Renal cortex interstitium (tissue), 11 donors: ENCODE results near the gene SPEF2. TPM values are rescaled to one million over a fixed set of nuclear protein-coding genes. Genes with fewer than 3 reads are reported as not detected.
"Not testable (repeated sequence)": the region's sequence is repeated elsewhere in the genome, so short reads cannot be mapped to it uniquely, and the experiment has no call there.

Experiments
- DNase-seq, 11 donors: peaks; one replicate each; pipeline ENCODE4 v3.0.0-alpha.2; 2013; ENCODE audit warnings: low read depth in 9 of 11, low spot score in 4 of 11; ENCODE audit errors: extremely low read depth in 1 of 11
- polyA plus RNA-seq, 3 donors: library from polyadenylated mRNA; unstranded; fragments of 120-200 nt; gene quantifications; one replicate each; pipeline ENCODE4 v1.2.1, GENCODE V29; 2013; ENCODE audit not compliant: insufficient read length in 3 of 3

Gene SPEF2
- polyA plus RNA-seq, 3 donors = 43.4 to 71.2 (median 55.2) TPM

GRCh38 chr5:35640623-35641022, 23.0 kb downstream of the SPEF2 start:
- DNase-seq = no peak

- no peak for DNase-seq
Observed at GRCh38 chr5:35644543-35644942, 26.9 kb downstream of the SPEF2 start.

GRCh38 chr5:35647128-35647527, 29.5 kb downstream of the SPEF2 start:
- DNase-seq = no peak

GRCh38 chr5:35647712-35648111, 30.0 kb downstream of the SPEF2 start:
- DNase-seq = no peak

GRCh38 chr5:35651002-35651756, 33.5 kb downstream of the SPEF2 start:
- DNase-seq = peak in 1 of 11 donors; percentile 7

DNA sequence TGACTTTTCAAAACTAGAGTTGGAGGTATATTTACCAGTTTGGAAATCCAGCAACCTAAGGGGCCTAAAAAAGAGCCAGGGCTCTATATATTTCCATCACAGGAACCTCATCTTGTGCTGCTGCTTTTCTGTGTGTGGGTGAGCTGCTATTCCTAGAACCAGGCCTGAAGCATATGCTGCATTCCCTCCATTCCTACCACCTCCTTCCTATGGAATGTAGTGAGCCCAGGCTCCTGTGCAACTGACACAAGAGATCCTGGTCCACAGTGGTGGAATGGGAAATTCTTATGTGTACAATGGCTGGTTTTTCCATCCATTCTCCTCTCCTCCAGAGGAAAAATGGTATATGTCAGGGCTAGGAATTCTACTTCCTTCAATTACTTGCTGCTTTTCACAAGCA, 39.1 kb downstream of the SPEF2 start:
- no peak for DNase-seq

DNA sequence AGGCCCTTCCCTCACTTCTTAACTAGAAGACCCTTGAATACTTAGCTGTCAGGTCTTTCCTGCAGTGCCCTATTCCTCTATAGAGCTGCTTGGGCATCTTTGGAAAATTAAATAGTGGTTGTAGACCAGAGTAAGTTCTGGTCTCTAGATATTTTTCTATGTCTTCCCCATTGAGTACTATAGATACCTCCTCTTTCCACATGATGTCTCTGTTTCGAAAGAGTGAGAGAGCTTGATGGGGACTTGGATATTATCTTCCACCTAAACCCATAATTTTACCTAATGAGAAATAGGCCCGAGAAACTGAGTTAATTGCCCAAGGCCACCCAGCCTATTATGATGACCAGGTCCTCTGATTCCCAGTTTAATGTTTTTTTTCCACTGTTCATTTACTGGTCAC, 40.2 kb downstream of the SPEF2 start:
- DNase-seq = no peak

DNA sequence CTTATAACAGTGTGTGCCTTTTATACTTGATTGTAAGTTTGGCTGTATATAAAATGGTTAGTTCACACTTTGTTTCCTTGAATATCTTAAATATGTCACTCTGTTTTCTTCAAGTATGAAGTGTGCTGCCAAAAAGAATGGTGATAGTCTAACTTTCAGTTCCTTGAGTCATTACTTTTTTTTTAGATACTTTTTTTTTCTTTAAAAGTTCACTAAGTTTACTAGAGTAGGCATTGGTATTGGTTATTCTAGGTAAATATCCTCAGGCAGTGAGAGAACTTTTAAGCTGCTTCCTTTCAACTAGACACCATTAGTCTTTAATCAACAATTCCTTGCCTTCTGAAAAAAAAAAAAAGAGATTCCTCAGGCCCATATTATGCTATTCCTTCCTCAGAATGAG, 41.9 kb downstream of the SPEF2 start:
- no peak for DNase-seq

- DNase-seq = no peak
Observed at GRCh38 chr5:35660451-35660850, 42.8 kb downstream of the SPEF2 start.

- DNase-seq = no peak
Observed at GRCh38 chr5:35664584-35664983, 46.9 kb downstream of the SPEF2 start.

DNA sequence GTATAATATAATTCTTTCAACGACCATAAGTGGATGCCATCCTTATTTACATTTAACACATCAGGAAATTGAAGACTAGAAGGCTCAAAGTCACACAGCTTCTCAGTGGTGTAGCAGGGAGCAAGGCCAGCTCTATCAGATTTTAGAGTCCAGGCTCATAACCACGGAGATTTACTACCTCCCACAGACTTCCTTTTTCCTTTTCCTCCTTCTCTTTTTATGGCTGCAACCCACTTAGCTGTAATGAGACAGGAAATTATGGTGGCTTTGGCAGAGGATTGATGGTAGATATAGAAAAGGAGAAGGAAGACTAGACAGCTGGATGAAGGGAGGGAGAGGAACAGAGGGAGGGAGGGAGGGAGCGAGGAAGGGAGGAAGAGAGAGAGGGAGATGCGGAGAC, 47.4 kb downstream of the SPEF2 start:
- DNase-seq = no peak

- DNase-seq = no peak
Observed at GRCh38 chr5:35668319-35668718, 50.7 kb downstream of the SPEF2 start.

DNA sequence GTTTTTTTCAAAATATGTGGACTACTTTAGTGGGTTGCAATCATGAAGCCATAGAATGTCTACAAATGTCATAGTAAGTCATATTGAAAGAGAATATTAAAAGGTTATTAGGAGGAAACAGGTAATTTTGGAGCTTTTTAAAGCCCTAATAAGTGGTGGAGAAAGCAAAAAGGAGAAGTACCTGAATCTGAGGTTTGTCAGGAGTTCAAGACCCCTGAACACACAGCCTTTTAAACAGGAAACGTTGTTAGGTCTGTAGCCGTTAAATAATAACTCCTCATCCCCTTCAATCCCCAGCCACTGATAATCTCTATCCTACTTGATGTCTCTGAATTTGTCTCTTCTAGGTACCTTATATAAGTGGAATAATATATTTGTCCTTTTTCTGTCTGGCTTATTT, 51.1 kb downstream of the SPEF2 start:
- DNase-seq = no peak

DNA sequence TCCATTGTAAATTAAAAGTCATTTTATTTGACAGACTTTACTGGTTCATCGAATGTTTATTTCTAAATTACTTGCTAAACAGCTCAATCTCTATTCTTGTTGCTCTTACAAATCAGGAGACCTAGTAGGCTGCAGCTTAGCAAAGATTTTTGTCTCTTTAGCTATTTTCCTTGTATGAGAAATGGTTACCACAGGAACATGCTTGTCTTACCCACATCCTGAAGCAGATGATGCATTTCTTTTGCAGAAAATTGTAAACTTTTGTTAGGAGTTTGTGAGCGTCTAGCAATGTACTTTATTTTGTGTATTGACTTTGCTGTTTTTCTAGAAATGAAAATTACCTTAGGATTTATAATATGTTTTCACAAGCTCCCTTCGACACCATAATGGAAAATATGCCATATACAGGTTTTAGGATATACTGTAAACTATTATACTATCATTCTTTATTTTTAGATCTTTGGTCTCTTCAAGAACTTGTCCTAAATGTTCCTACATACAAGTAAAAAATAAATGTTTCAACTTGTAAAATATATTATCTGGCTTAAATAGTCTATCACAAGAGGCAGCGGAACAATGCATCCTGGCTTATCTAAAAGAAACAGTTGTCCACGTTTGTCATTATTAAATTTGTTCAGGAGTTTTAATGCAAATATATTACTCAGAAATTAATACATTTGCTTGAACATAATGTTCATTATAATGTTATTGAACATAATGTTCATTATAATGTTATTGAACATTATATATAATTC, 54.1 kb downstream of the SPEF2 start:
- no peak for DNase-seq

- DNase-seq = not testable (repeated sequence)
Observed at GRCh38 chr5:35672296-35672655, 54.6 kb downstream of the SPEF2 start.

- no peak for DNase-seq
Observed at GRCh38 chr5:35672995-35673394, 55.3 kb downstream of the SPEF2 start.

DNA sequence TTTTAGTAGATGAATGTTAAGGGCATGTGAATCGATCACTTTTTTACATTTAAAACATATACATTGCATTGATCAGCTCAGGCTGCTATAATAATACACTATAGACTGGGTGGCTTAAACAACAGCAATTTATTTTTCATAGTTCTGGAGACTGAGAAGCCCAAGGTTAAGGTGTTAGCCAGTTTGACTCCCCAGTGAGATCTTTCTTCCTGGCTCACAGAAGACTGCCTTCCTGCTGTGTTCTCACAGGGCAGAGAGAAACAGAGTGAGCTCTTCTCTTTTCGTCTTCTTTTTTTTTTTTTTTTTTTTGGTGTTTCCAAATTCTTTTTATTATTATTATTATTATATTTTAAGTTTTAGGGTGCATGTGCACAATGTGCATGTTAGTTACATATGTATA, 56.4 kb downstream of the SPEF2 start:
- DNase-seq = no peak

DNA sequence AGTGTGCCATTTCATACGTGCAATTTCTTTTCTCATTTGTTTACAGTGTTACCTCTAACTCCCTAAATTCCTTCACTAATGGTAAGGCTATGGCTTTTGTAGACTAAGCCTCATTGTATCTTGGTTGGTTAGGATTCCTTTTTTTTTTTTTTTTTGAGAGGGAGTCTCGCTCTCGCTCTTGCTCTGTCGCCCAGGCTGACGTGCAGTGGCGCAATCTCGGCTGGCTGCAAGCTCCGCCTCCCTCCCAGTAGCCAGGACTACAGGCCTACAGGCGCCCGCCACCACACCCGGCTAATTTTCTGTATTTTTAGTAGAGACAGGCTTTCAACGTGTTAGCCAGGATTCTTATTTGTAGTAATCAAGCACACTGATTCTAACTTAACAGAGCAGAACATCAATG, 57.7 kb downstream of the SPEF2 start:
- no peak for DNase-seq

- no peak for DNase-seq
Observed at GRCh38 chr5:35677878-35678277, 60.2 kb downstream of the SPEF2 start.

GRCh38 chr5:35678661-35679060, 61.0 kb downstream of the SPEF2 start:
- DNase-seq = no peak

GRCh38 chr5:35679357-35679756, 61.7 kb downstream of the SPEF2 start:
- no peak for DNase-seq
